HG02885 (cell line): Measurements from ENCODE around the gene MYO1H.
"Not testable (repeated sequence)": the region's sequence is repeated elsewhere in the genome, so short reads cannot be mapped to it uniquely, and the experiment has no call there.

Experiments
- ATAC-seq: cut with Tn5 transposase; IDR thresholded peaks from one replicate; pipeline ENCODE4 v1.9.1; 2021; ENCODE audit warnings: mild to moderate bottlenecking; ENCODE audit not compliant: unreplicated experiment, poor library complexity

MYO1H gene

DNA sequence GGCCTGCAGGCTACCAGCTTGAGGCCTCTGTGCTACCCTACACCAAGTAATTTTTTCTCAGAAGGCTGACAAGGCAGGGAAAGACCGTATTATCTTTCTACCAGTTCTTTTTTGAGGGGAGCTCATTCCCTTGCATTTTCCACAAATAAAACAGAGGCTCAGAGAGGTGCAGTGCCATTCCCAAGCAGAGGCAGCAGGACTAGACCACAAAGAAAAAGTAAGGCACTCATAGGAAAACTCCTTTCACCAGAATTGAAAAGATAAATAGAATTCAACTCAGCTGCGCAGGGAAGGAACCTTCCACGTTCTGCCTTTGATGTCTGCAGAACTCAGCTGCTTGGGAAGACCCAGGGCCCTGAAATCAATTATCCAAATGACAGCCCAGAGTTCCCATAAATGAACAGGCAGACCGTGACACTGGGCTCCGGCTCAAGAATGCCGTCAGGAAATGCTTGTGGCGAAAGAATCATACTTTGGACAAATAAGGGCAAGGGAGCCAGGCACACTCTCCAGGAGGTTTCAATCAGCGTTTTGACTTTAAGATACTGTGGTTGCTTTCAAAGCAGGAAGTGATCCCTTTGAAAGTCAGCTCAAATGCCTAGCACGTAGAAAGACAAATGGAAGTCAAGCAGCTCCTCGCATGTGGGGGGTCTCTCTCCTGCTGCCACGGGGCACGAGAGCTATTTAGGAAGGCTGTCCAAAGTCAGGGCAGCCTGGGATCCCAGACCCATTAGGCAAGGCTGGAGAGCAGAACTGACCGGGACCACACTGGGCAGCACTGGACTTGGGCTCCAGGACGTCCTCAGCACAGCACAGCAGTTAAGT, 115.4 kb downstream of the MYO1H start:
- ATAC-seq = no peak

DNA sequence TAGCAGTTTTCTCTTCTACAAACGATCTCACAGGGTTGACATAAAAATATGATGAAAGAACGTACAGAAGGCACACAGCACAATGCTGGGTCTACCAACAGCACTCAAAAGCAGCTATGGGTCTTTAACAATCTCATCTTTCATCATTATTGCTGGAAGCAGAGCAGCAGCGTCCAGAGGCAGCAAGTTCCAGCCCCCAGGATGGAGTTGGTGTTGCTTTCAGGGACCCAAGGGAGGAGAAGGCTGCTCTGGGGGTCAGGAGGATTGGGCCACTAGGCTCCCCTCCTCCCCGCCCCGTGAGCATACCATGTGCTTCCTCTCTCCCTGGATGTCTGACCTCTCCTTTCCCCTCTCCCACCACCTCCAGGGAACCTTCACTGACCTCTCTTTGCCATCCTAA, 116.1 kb downstream of the MYO1H start:
- ATAC-seq = no peak

DNA sequence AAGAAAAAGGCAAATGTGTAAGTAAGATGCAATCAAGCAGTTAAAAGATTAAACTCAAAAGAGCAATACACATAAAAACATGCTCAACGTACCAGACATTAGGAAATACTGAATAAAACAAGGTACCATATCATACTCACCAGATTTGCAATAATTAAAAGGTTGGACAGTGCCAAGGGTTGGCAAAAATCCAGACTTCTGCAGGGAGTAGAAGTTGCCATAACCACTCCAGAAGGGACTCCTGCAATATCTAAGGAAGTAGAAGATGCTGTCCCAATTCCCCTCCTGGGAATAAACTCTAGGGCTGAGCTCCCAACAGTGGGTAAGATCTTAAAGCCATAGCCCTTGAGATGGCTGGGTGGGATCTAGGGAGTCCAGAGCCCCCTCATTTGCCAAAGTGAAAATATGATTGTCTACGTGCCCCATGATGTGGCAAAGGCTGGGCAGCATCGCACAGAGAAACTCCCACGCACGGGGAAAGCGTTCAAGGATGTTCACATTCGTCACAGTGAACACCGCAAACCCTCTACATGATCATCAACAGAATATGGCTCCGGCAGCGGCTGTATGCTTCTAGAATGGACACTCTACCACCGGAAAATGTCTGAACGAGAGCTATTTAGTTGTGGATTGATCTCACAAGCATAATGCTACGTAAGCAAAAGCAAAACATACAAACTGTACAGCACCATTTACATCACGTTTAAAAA, 117.1 kb downstream of the MYO1H start:
- ATAC-seq = no peak

DNA sequence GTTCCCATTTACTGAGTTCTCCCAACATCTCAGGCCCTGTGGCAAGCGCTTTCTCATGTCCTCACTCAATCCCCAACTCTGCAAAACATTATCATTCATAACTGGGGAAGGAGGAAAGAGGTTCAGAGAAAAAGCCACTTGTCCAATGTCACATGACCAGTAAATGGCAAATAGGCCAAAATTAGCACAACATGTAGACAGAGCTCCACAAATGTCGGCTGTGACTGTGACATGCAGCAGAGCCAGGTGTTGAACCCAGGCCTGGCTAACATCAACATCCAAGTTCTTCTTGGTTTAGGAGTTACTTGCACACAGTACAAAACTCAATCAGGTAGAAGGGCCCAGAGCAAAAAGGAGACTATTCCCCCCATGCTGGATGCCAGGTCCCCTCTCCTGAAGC, 118.6 kb downstream of the MYO1H start:
- no peak for ATAC-seq

DNA sequence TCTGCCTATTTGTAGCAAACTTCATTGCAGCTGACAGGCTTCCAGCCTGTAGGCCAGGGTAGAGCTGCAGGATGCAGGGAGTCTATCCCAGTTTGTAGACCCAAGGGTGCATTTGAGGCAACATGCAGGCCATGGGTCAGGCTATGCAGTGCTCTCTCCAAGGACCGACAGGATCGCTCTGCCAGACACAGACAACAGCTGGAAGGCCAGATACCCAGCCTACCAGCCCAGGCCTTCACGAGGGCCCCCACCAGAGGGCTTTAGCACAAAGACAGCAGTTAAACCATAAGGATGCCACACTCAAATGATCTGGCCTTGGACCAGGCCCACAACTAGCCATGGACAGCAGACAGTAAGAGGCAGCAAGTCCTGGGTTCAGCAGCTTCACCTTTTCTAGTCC, 119.1 kb downstream of the MYO1H start:
- no peak for ATAC-seq

DNA sequence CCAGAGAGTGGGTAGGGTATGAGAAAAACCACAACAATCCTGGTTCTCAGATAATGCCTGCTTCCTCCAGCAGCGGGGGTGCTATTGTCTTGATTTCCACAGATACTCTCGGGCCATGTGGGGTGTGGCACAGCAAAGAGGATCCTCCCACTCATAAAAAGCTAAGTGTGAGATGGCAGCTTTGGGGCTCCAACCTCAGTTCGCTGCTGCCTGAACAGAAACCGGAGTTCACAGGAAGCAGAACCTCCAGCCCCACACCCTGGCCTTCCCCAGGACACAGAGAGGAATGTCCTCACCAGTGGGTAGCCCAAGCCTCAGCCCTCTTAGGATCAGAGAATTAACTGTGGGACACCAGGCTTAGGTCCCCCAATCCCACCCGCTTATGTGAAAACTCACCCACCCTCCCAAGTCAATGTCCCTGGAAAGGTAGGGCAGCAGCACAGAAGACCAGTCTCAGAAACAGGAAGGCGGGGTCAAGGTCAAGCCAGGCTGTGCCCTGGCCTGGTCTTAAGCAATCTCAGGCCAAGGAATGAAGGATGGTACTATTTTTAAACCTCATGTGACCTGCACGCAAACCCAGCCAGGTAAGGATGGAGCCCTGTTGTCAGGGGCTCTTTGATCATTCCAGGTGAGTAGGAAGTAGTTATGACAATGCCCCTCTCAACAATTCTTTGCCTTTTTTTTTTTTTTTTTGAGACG, 120.4 kb downstream of the MYO1H start:
- no peak for ATAC-seq

DNA sequence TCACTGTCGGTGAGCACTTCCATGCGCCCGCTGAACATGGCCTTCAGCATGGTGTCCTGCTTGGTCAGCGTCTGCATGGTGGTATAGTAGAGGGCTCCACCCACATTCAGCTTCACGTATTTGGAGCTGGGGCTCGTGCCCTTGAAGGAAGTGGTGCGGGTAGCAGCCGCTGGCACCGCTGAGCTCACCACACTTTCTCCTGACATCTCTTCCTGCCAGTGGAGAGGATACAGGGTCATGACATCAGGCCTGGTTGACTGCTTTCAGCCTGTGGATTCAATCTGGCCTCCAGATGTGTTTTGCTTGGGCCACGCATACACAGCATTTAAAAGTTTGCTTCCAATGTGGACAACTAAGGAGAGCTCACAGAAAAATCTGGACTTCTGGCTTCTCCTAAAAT, 121.8 kb downstream of the MYO1H start:
- ATAC-seq = no peak

DNA sequence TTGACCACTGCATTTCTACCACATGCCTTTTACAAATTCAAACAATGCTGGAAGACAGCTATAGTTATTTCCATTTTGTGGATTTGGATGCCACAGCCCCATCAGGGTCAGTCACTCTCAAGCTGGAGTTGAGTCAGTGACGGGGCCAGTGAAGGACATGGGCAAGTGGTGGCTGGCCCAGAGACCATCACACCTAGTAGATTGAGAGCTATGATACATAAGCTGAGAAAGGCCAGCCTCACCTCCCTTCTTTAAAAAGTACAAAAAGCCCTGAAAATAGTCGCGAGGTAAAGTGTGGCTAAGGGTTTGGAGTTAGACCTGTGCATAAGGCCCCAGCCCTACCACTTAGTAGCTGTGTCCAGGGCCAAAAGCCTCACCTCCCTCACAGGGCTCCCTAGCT, 125.3 kb downstream of the MYO1H start:
- no peak for ATAC-seq

DNA sequence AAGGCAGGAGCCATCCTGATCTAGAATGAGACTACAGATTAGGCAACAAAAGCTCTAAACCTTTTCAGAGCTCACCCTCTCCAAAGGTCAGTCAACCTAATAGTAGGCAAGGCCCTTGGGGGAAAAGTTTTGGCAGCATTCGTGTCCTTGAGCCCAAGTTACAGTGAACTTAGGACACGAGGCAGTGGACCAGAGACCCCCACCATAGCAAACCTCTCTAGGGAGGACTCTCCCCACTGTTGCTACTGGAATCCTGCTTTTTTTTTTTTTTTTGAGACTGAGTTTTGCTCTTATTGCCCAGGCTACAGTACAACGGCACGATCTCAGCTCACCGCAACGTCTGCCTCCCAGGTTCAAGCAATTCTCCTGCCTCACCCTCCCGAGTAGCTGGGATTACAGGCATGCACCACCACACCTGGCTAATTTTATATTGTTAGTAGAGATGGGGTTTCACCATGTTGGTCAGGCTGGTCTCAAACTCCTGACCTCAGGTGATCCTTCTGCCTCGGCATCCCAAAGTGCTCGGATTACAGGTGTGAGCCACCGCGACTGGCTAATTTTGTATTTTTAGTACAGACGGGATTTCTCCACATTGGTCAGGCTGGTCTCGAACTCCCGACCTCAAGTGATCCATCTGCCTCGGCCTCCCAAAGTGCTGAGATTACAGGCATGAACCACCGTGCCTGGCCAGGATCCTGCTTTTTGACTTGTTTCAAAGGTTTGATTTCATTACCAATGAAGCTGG, 126.0 kb downstream of the MYO1H start:
- not testable (repeated sequence) for ATAC-seq

DNA sequence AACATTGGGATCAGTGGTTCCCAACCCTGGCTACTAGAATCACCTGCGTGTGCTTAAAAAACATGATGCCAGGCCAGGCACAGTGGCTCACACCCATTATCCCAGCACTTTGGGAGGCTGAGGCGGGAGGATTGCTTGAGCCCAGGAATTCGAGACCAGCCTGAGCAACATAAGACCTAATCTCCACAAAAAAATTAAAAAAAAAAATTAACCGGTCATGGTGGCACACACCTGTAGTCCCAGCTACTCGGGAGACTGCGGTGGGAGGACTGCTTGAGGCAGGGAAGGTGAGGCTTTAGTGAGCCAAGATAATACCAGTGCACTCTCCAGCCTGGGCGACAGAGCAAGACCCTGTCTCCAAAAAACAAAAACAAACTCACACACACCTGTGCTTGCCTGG, 127.4 kb downstream of the MYO1H start:
- ATAC-seq = no peak

DNA sequence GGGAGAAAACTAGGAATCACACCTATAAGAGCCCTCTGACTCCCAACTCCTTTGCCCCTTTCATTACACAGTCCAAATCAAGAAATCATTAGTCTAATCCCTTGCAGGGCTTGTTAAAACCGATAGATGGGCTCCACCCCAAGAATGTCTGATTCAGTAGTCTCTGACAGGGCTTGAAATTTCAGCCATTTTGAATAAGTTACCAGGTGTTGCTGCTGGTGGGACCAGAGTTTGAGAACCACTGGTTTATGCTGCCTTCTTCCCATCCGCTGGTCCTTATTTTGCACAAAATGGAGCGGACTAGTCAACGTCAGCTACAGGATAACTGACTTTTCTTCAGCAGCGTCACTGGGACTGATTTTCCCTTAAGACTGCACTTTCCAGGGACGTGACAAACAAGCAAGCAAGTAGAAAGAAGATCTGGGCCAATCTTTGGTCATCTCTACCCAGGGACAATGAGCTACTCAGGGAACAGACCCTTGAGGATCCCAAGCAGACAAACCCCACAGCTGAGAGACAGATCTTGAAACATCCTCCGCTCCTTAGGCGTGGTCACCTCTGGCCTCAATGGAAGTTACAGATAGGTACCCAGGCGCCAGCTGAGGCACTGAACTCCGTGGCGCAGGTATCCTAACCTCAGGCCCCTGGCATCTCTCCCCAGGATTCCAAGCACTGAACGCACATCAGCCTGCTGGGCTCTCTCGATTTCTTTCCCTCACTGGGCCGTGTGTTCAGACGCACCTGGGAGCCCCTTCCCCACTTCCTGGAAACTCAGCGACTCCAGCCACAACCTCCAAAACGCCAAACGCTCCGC, 128.5 kb downstream of the MYO1H start:
- no peak for ATAC-seq

DNA sequence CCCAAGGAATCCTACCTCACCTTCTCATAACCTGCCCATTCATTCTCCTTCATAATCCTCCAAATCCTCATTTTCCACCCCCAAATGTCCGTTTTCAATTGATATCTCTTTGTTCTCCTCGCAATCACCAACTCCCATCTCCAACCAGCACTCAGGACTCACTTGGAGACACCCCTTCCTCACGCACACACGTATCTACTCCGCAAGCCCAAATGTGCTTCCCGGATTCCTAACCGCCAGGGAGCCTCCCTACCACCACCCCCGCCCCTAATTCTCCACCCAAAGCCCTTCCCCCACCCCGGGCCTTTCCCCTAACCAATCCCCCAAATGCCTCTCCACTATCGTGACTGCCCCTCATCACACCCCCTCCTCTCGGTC, 129.1 kb downstream of the MYO1H start:
- ATAC-seq = peak; percentile 6

DNA sequence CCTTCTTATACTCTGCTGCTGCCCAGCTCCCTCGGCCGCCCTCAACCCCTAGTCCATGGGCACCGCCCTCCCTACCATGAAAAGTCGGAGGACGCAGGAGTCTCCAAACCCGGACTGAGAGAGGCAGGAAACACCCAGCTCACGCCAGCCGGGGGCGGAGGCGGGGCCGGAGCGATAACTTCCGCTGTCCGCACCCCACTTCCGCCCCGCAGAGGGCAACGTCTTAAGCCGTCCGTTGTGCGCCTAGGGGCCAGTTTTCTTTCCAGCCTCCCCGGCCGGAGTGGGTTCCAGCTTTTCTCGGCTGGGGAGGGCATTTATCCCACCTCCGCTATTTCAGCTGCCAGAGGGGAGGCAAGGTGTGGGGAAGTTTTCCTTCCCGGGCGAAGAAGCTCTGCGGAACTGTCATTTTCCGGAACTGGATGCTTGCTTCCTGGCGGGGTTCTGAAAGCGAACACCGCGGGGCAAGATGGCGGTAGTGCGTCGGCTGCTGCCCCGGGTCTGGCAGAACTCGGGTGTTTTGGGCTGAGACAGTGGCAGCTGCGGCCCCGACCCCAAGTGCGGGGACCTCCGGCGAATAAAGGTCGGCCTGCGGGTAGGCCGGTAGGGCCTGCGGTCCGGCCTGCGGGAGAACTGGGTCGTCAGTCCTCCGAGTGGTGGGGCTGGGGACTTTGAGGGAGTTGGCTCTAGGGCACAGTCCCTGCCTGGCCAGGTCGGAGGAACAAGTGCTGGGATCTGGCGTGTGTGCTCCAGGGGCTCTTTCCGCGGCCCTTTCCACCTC, 129.7 kb downstream of the MYO1H start, which contains the start of the genes KCTD10 and UBE3B:
Gene KCTD10 (minus strand): TSS at position 116 of the 778 bp plus-strand sequence. CDS start 38 bp downstream, at position 78.
Gene UBE3B (plus strand): TSS at position 450 of the 778 bp plus-strand sequence. CDS start 5,918 bp downstream, outside the sequence.
- peak; percentile 91 for ATAC-seq

DNA sequence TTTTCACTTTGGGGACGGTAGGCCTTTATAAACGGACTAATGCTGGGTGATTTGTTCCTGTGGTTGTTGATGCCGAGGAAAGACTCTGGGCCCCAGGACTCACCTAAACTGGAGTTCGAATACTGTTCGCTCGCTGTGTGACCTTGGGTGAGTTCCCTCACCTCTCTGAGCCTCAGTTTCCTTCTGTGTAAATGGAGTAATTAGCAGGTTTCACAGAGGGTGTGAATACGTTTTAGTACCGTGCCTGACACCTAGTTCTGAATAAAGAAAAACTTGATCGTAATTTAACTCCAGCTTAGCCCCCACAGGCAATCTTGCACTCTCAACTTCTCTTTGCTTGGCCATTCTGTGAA, 130.2 kb downstream of the MYO1H start:
- ATAC-seq = no peak

DNA sequence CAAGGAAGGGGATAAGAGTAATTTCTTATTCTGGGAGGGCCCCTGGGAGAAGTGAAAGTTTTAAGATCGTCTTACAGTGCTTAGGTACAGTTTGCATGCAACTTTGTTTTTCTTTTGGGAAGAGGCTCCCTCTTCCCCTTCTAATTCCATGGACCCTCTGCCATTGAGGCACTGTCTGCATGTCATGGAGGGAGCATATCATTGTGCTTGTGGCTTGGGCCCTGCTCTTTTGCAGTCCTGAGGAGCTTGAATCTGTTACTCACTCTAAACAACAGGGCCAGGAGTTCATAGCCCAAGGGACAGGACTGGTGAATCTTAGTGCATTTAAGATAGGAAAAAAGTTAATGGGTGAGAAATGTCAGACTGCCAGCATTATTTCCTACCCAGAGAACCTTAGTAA, 132.1 kb downstream of the MYO1H start:
- no peak for ATAC-seq

DNA sequence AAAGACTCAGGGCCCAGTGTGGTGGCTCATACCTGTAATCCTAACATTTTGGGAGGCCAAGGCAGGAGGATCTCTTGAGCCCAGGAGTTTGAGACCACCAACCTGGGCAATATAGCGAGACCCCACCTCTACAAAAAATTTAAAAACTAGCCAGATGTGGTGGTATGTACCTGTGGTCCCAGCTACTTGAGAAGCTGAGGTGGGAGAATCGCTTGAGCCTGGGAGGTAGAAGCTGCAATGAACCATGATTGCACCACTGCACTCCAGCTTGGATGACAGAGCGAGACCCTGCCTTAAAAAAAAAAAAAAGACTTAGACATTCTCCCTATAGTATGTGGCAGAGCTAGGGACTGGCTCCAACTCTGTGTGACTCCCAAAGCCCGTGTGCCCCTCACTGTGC, 132.7 kb downstream of the MYO1H start:
- ATAC-seq = no peak

DNA sequence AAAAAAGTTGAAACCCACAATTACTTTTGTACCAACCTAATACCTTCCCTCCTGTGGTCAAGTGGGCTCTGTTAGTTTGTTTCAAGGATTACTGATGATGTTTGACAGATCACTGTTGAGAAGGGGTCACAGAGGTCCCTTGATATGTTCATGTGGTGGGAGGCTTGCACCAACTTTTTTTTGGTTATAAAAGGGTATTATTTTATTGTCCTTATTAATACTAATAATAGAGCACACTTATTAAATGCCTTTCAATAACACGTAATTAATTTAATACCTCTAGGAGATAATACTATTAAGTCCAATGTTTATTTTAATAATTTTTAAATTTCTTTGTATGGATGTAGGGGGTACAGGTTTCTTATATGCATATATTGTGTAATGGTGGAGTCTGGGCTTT, 134.2 kb downstream of the MYO1H start:
- no peak for ATAC-seq

DNA sequence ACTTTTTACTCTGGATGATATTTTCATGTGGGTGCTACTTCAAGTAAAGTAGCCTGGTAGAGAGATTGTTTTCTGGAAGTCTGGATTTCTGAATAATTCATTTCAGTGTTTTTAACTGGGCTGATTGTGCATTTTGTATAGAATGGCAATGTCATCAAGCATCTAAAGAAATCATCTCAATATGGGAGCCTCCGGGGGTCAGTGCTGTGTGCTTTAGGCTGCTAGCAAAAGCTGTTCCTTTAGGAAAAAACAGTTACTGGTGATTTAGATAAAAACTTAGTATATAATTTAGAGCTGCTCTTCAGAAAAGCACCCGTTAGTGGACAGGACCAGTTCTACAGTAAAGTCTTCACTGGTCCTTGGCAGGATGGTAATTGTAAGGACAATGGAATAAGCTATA, 134.8 kb downstream of the MYO1H start:
- ATAC-seq = no peak

DNA sequence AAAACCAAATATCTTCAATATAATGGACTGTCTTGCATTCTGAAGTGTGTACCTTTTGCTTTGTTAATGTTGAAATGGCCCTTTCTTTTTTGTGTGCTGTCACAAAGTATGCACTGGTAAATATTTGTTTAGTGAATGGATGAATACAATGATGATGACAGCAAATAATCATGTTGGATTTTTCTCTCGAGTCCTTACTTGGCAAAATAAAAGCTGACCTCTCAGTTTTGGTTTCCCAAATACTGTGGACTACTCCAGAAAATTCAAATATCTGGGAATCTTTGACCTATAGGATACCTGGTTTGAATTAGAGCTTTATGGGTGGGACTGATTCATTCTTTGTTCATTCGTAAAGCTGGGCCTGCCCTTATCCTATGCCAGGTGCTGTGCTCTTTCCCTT, 135.2 kb downstream of the MYO1H start:
- no peak for ATAC-seq
